Measurements from ENCODE around the gene DKK1. TPM values are rescaled to one million over a fixed set of nuclear protein-coding genes. Genes with fewer than 3 reads are reported as not detected.

DKK1 gene
- total RNA-seq, 2 donors from 2014 or later: 12.0 to 28.9 TPM

DNA sequence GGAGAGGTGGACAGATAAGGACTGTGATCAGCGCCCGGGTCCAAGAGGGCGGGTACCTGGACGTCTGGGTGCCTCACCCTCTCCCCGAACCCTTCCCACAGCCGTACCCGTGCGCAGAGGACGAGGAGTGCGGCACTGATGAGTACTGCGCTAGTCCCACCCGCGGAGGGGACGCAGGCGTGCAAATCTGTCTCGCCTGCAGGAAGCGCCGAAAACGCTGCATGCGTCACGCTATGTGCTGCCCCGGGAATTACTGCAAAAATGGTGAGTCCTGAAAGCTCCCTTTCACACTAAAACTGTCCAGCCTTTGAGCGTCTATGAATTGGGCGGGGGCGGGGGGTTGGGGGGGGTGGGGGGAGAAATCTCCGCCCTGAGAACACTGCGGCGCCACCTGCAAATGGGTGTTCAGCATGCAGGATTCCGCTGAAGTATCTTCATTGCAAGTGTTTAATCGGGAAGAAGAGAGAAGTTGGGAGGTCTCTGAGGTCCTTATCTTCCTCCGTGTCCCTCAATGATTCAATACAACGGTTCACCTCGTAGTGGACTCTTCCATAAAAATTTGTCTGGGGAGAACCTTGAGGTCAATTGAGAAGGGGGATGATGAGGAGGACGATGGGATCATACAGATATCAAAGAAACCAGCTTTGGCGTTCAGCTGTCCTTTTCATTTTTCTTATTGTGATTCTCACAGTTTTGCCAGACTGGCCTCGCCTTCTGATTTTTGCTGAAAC is 906 bp downstream of the DKK1 start:
- Histone ChIP-seq H3K27me3 (ENCODE audit: control insufficient read depth, insufficient read depth, low read length, poor library complexity, severe bottlenecking) (peaks cover 32% of the 10 kb centered on the region), H3K36me3 (ENCODE audit: control insufficient read depth, insufficient read depth, low read length) (peaks cover 18% of the 10 kb centered on the region), H3K4me3 (ENCODE audit: low read length) (peak overlapping the region; percentile 89), H3K4me1 (ENCODE audit: control insufficient read depth, insufficient read depth, low read length) (no peaks in the 10 kb centered on the region), H3K9ac (ENCODE audit: extremely low read depth, low read length, poor library complexity, severe bottlenecking) (peak overlapping the region; percentile 44), H3K9me3 (ENCODE audit: control insufficient read depth, low read length) (no peaks in the 10 kb centered on the region), H3K27ac (ENCODE audit: low read depth, low read length) (no peak overlapping the region)
- Mint-ChIP-seq H3K9me3 (no peaks in the 10 kb centered on the region), H3K4me1 (peaks cover 23% of the 10 kb centered on the region), H3K27me3 (ENCODE audit: insufficient read depth) (peaks cover 65% of the 10 kb centered on the region), H3K27ac (no peak overlapping the region), H3K4me3 (peak overlapping the region; percentile 74), H3K36me3 (ENCODE audit: low read depth) (peaks cover 7% of the 10 kb centered on the region)
- DNase-seq: no peak
- 17 to 28% methylated on average over 19 to 32 of the region's 36 CpGs for WGBS, 2 experiments (ENCODE audit: insufficient coverage in 1 of 2, insufficient read length in 1 of 2)
- TF ChIP-seq, protein P1, sequence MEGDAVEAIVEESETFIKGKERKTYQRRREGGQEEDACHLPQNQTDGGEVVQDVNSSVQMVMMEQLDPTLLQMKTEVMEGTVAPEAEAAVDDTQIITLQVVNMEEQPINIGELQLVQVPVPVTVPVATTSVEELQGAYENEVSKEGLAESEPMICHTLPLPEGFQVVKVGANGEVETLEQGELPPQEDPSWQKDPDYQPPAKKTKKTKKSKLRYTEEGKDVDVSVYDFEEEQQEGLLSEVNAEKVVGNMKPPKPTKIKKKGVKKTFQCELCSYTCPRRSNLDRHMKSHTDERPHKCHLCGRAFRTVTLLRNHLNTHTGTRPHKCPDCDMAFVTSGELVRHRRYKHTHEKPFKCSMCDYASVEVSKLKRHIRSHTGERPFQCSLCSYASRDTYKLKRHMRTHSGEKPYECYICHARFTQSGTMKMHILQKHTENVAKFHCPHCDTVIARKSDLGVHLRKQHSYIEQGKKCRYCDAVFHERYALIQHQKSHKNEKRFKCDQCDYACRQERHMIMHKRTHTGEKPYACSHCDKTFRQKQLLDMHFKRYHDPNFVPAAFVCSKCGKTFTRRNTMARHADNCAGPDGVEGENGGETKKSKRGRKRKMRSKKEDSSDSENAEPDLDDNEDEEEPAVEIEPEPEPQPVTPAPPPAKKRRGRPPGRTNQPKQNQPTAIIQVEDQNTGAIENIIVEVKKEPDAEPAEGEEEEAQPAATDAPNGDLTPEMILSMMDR (conservative IDR thresholded peaks at IDR 0.05): no peak

- Mint-ChIP-seq H3K9me3 (no peaks in the 10 kb centered on the region), H3K27me3 (ENCODE audit: insufficient read depth) (peaks cover 59% of the 10 kb centered on the region), H3K4me1 (peaks cover 23% of the 10 kb centered on the region), H3K4me3 (peak overlapping the region; percentile 74), H3K36me3 (ENCODE audit: low read depth) (peaks cover 7% of the 10 kb centered on the region), H3K27ac (no peak overlapping the region)
- Histone ChIP-seq H3K9me3 (ENCODE audit: control insufficient read depth, low read length) (no peaks in the 10 kb centered on the region), H3K4me3 (ENCODE audit: low read length) (peak overlapping the region; percentile 89), H3K27ac (ENCODE audit: low read depth, low read length) (no peak overlapping the region), H3K9ac (ENCODE audit: extremely low read depth, low read length, poor library complexity, severe bottlenecking) (no peak overlapping the region), H3K27me3 (ENCODE audit: control insufficient read depth, insufficient read depth, low read length, poor library complexity, severe bottlenecking) (peaks cover 32% of the 10 kb centered on the region), H3K36me3 (ENCODE audit: control insufficient read depth, insufficient read depth, low read length) (peaks cover 18% of the 10 kb centered on the region), H3K4me1 (ENCODE audit: control insufficient read depth, insufficient read depth, low read length) (no peaks in the 10 kb centered on the region)
- TF ChIP-seq, protein P1 (conservative IDR thresholded peaks at IDR 0.05): no peak
- no peak for DNase-seq
- WGBS, 2 experiments (ENCODE audit: insufficient coverage in 1 of 2, insufficient read length in 1 of 2): 89% methylated on average over 1 of the region's 1 CpG; no CpG with 5 or more reads in 1 of the 2 experiments
Observed at GRCh38 chr10:52316001-52316400, 1.9 kb downstream of the DKK1 start.

GRCh38 chr10:52316500-52316899 is 2.4 kb downstream of the DKK1 start:
- TF ChIP-seq, protein P1 (conservative IDR thresholded peaks at IDR 0.05): no peak
- Mint-ChIP-seq H3K27ac (no peak overlapping the region), H3K4me1 (peaks cover 23% of the 10 kb centered on the region), H3K27me3 (ENCODE audit: insufficient read depth) (peaks cover 54% of the 10 kb centered on the region), H3K4me3 (peak overlapping the region; percentile 74), H3K36me3 (ENCODE audit: low read depth) (peaks cover 7% of the 10 kb centered on the region), H3K9me3 (no peaks in the 10 kb centered on the region)
- no peak overlapping the region for H3K27ac ChIP-seq (ENCODE audit: low read depth, low read length)
- peaks cover 18% of the 10 kb centered on the region for H3K36me3 ChIP-seq (ENCODE audit: control insufficient read depth, insufficient read depth, low read length)
- peak overlapping the region; percentile 89 for H3K4me3 ChIP-seq (ENCODE audit: low read length)
- H3K9me3 ChIP-seq (ENCODE audit: control insufficient read depth, low read length): no peaks in the 10 kb centered on the region
- H3K27me3 ChIP-seq (ENCODE audit: control insufficient read depth, insufficient read depth, low read length, poor library complexity, severe bottlenecking): peaks cover 28% of the 10 kb centered on the region
- H3K9ac ChIP-seq (ENCODE audit: extremely low read depth, low read length, poor library complexity, severe bottlenecking): no peak overlapping the region
- no peak for DNase-seq
- no peaks in the 10 kb centered on the region for H3K4me1 ChIP-seq (ENCODE audit: control insufficient read depth, insufficient read depth, low read length)
- WGBS, 2 experiments (ENCODE audit: insufficient coverage in 1 of 2, insufficient read length in 1 of 2): 92 to 100% methylated on average over 2 to 4 of the region's 4 CpGs
